Transverse colon (tissue), 4 donors: ENCODE data around the gene PDZD2. TPM values are rescaled to one million over a fixed set of nuclear protein-coding genes. Genes with fewer than 3 reads are reported as not detected.

Experiments
- DNase-seq: peaks from one replicate; pipeline ENCODE4 v3.0.0-alpha.2; 2019
- H3K27ac ChIP-seq, 4 donors: fragments of 200-600 bp; sonication (generic); 2 replicates each; pipeline ENCODE4 v1.5.1; 2016 to 2018; ENCODE audit warnings: inconsistent platforms in 4 of 4
- H3K27me3 ChIP-seq: fragments of 200-600 bp; sonication (generic); 2 replicates; pipeline ENCODE4 v1.5.1; 2017; ENCODE audit warnings: inconsistent platforms
- H3K36me3 ChIP-seq, 4 donors: fragments of 200-600 bp; sonication (generic); 2 replicates each; pipeline ENCODE4 v1.5.1; 2017 to 2019; ENCODE audit warnings: inconsistent platforms in 4 of 4
- H3K4me1 ChIP-seq, 4 donors: fragments of 200-600 bp; sonication (generic); 2 replicates each; pipeline ENCODE4 v1.5.1; 2017 to 2020; ENCODE audit warnings: inconsistent platforms in 4 of 4
- H3K4me3 ChIP-seq, 4 donors: fragments of 200-600 bp; sonication (generic); 1 replicate in 1 of 4; 2 replicates in 3 of 4; pipeline versions ENCODE4 v1.5.1 to v1.6.1; 2017 to 2019; ENCODE audit warnings: inconsistent platforms in 4 of 4
- H3K9me3 ChIP-seq, 2 donors: fragments of 200-600 bp; sonication (generic); 2 replicates each; pipeline ENCODE4 v1.5.1; 2017 to 2019; ENCODE audit warnings: inconsistent platforms in 2 of 2
- EP300 ChIP-seq: sonication (generic); formaldehyde crosslinking; IDR thresholded peaks from one replicate; pipeline ENCODE4 v1.6.1; 2017; ENCODE audit warnings: antibody characterized with exemption, low read depth
- POLR2A ChIP-seq: fragments of 450-650 bp; IDR thresholded peaks from one replicate; pipeline ENCODE4 v1.6.1; 2016; ENCODE audit warnings: antibody characterized with exemption, mild to moderate bottlenecking, moderate library complexity
- POLR2AphosphoS5 ChIP-seq, 3 donors: sonication (generic); formaldehyde crosslinking; IDR thresholded peaks; one replicate each; pipeline ENCODE4 v1.6.1; 2016; ENCODE audit warnings: antibody characterized with exemption in 3 of 3
- WGBS, 2 donors: methylation state at CpG; one replicate each; pipeline ENCODE4 v1.1.5; 2018; ENCODE audit warnings: low coverage in 1 of 2; 5-methylcytosine and 5-hydroxymethylcytosine counted together
- in situ Hi-C, 4 donors: fragments of 200-750 bp; cut with MboI; loops; one replicate each; pipeline versions ENCODE4 v1.15.0 to v1.15.1; 2017; ENCODE audit warnings: low sequenced_read_pairs in 3 of 4, low pct_ligation_motif_present in 1 of 4, low pct_unique_long_range_greater_than_20kb in 1 of 4
- intact Hi-C: fragments of 100-400 bp; cut with DNase I; formaldehyde crosslinking; loops from one replicate; pipeline ENCODE4 v1.15.1; 2023; ENCODE audit warnings: low total_unique reads
- total RNA-seq, 4 donors: library from RNA; depleted of rRNA; stranded (reverse); fragments of >200 nt; gene quantifications; one replicate each; pipeline ENCODE4 v1.1.0, GENCODE V29; 2016
- TF ChIP-seq, protein P1 (sequence below), 5 experiments: fragments of 200-600 bp in 3 of 5; fragments of 450-650 bp in 2 of 5; sonication (generic) in 3 of 5; IDR thresholded peaks; 1 replicate in 2 of 5; 2 replicates in 3 of 5; pipeline ENCODE4 v1.5.1; 2016 to 2017; ENCODE audit warnings: antibody characterized with exemption in 5 of 5, inconsistent platforms in 3 of 5, mild to moderate bottlenecking in 2 of 5, moderate library complexity in 1 of 5

The PDZD2 gene
- total RNA-seq, 4 donors from 2014 or later, result 2.0 to 3.7 (median 2.8) TPM

DNA sequence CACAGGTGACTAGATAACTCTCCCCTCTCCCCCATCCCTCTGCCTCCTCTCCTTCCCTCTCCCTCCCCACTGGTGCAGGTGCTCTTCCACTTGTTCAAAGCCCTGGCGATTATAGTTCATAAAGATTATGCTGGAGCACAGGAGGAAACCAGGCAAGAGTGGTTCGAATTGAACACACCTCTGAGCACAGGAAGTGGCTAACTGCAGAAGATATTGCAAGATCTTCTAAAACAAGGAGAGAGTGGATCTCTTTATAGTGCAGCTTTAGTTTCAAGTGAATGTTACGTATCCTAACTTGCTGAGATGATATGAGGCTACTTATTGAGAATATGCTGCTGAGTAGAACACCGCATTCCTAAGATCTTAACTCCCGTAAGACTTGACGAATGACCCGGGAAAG lies 356.8 kb downstream of the PDZD2 start:
- no peak for DNase-seq
- intact Hi-C loops, result no loop called here
- no peaks in the 10 kb centered on the region for H3K9me3 ChIP-seq
- in situ Hi-C loops, result no loop called here
- H3K27me3 ChIP-seq, result no peaks in the 10 kb centered on the region
- H3K4me1 ChIP-seq, result no peaks in the 10 kb centered on the region
- TF ChIP-seq EP300 (no peak), POLR2AphosphoS5 (IDR thresholded peaks at IDR 0.05) (no peak), POLR2A (no peak)
- TF ChIP-seq, protein P1, sequence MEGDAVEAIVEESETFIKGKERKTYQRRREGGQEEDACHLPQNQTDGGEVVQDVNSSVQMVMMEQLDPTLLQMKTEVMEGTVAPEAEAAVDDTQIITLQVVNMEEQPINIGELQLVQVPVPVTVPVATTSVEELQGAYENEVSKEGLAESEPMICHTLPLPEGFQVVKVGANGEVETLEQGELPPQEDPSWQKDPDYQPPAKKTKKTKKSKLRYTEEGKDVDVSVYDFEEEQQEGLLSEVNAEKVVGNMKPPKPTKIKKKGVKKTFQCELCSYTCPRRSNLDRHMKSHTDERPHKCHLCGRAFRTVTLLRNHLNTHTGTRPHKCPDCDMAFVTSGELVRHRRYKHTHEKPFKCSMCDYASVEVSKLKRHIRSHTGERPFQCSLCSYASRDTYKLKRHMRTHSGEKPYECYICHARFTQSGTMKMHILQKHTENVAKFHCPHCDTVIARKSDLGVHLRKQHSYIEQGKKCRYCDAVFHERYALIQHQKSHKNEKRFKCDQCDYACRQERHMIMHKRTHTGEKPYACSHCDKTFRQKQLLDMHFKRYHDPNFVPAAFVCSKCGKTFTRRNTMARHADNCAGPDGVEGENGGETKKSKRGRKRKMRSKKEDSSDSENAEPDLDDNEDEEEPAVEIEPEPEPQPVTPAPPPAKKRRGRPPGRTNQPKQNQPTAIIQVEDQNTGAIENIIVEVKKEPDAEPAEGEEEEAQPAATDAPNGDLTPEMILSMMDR (IDR thresholded peaks at IDR 0.05), result no peak
- no peak overlapping the region for H3K4me3 ChIP-seq
- H3K27ac ChIP-seq, result no peak overlapping the region
- no peaks in the 10 kb centered on the region for H3K36me3 ChIP-seq
- WGBS, 2 donors, result 82 to 100% methylated on average over 2 to 7 of the region's 7 CpGs

DNA sequence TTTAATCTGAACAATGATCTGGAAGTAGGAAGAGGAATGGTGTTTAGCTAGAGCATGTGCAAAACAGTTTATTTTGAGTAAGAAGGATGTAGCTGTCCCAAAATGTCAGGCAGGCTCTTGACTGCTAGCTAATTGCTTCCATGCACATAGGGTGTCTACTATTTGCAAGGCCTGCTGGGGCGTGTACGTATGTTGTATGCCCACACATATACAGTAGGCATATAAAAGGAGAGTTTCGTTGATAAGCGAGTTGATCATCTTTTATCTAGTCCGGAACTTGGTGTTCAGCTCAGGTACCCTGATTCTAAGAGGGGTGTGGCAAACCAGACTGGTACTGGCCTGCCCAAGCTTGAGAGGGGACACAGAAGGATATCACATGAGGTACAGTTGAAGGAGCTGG lies 358.0 kb downstream of the PDZD2 start:
- no peaks in the 10 kb centered on the region for H3K27me3 ChIP-seq
- no peak overlapping the region for H3K4me3 ChIP-seq
- no peak overlapping the region for H3K27ac ChIP-seq
- in situ Hi-C loops (no loop called here), intact Hi-C loops (no loop called here)
- no peak for TF ChIP-seq POLR2A
- TF ChIP-seq EP300, result no peak
- TF ChIP-seq, protein P1 (IDR thresholded peaks at IDR 0.05), result no peak
- no peak for TF ChIP-seq POLR2AphosphoS5 (IDR thresholded peaks at IDR 0.05)
- no peaks in the 10 kb centered on the region for H3K4me1 ChIP-seq
- DNase-seq, result no peak
- no peaks in the 10 kb centered on the region for H3K9me3 ChIP-seq
- H3K36me3 ChIP-seq, result no peaks in the 10 kb centered on the region
- WGBS, 2 donors, result 79 to 90% methylated on average over 5 of the region's 5 CpGs

DNA sequence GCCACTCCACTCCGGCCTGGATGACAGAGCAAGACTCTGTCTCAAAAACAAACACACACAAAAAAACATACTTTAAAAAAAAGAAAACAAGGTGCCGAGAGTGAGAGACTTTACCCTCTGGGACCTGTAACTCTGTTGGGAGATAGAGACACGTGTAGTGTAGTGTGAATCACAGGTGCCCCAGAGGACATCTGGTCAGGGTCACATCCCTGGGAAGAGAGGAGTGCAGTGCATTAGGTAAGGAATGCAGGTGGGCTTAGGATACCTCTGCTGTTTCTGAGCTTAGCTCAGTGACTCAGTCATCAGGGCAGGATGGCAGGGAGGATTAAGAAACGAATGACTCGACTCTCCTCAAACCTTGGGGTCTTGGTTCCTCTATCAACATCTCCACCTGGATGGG lies 360.5 kb downstream of the PDZD2 start:
- no peaks in the 10 kb centered on the region for H3K36me3 ChIP-seq
- no peaks in the 10 kb centered on the region for H3K9me3 ChIP-seq
- no peak overlapping the region for H3K27ac ChIP-seq
- DNase-seq, result no peak
- TF ChIP-seq POLR2A (no peak), POLR2AphosphoS5 (IDR thresholded peaks at IDR 0.05) (no peak), EP300 (no peak)
- TF ChIP-seq, protein P1 (IDR thresholded peaks at IDR 0.05), result no peak
- intact Hi-C loops, result no loop called here
- in situ Hi-C loops, result no loop called here
- H3K27me3 ChIP-seq, result no peaks in the 10 kb centered on the region
- H3K4me1 ChIP-seq, result no peaks in the 10 kb centered on the region
- WGBS, 2 donors, result 71% methylated on average over 5 of the region's 5 CpGs; no CpG with 5 or more reads in 1 of the 2 donors
- H3K4me3 ChIP-seq, result no peak overlapping the region

DNA sequence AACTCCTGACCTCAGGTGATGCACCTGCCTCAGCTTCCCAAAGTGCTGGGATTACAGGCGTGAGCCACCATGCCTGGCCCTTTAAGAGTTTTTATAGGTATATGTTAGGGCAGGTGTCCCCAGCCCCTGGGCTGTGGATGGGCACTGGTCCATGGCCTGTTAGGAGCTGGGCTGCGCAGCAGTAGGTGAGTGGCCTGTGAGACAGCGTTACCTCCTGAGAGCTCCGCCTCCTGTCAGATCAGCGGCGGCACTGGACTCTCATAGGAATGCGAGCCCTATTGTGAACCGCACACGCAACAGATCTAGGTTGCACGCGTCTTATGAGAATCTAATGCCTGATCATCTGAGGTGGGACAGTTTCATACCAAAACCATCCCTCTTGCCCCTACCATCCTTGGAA lies 361.8 kb downstream of the PDZD2 start:
- Histone ChIP-seq H3K4me3 (no peak overlapping the region), H3K9me3 (no peaks in the 10 kb centered on the region), H3K27ac (no peak overlapping the region), H3K36me3 (no peaks in the 10 kb centered on the region), H3K4me1 (no peaks in the 10 kb centered on the region), H3K27me3 (no peaks in the 10 kb centered on the region)
- WGBS, 2 donors, result 97 to 100% methylated on average over 1 to 11 of the region's 11 CpGs
- TF ChIP-seq EP300 (no peak), POLR2A (no peak), POLR2AphosphoS5 (IDR thresholded peaks at IDR 0.05) (no peak)
- TF ChIP-seq, protein P1 (IDR thresholded peaks at IDR 0.05), result no peak
- intact Hi-C loops, result no loop called here
- in situ Hi-C loops, result no loop called here
- no peak for DNase-seq
